ENCODE data around the gene AREG. TPM values are rescaled to one million over a fixed set of nuclear protein-coding genes. Genes with fewer than 3 reads are reported as not detected.

The AREG gene
- total RNA-seq, 1 experiment from 2014 or later, result 0.33 TPM

- DNase-seq (ENCODE audit: low spot score) (no peak), ATAC-seq (no peak)
- peaks cover 35% of the 10 kb centered on the region for H3K27me3 Mint-ChIP-seq (ENCODE audit: low read depth)
- TF ChIP-seq TP53 (CRISPR knock-in tag; IDR thresholded peaks at IDR 0.05) (no peak), ZMAT4 (CRISPR knock-in tag; IDR thresholded peaks at IDR 0.05) (no peak), PREB (CRISPR knock-in tag; IDR thresholded peaks at IDR 0.05; ENCODE audit: borderline replicate concordance) (no peak), FOXK1 (CRISPR knock-in tag; IDR thresholded peaks at IDR 0.05) (no peak), ERG (CRISPR knock-in tag; IDR thresholded peaks at IDR 0.05) (no peak), NR3C1 (CRISPR knock-in tag; conservative IDR thresholded peaks at IDR 0.05; ENCODE audit: low read depth) (no peak), STAT6 (CRISPR knock-in tag; conservative IDR thresholded peaks at IDR 0.05; ENCODE audit: low read depth) (no peak), CDX4 (CRISPR knock-in tag; IDR thresholded peaks at IDR 0.05; ENCODE audit: borderline replicate concordance) (no peak), TCF7 (CRISPR knock-in tag; IDR thresholded peaks at IDR 0.05; ENCODE audit: low read depth) (no peak), FOXP1 (CRISPR knock-in tag; IDR thresholded peaks at IDR 0.05; ENCODE audit: borderline replicate concordance) (no peak), MLX (CRISPR knock-in tag; IDR thresholded peaks at IDR 0.05) (no peak), AR (CRISPR knock-in tag; IDR thresholded peaks at IDR 0.05) (no peak), ZNF396 (CRISPR knock-in tag; IDR thresholded peaks at IDR 0.05; ENCODE audit: borderline replicate concordance) (no peak), E2F1 (CRISPR knock-in tag; IDR thresholded peaks at IDR 0.05) (no peak), SMAD3 (CRISPR knock-in tag; IDR thresholded peaks at IDR 0.05; ENCODE audit: borderline replicate concordance) (no peak)
- H3K9me3 Mint-ChIP-seq, result peaks cover 14% of the 10 kb centered on the region
- H3K36me3 Mint-ChIP-seq, result no peaks in the 10 kb centered on the region
- no peak overlapping the region for H3K27ac Mint-ChIP-seq
- ChIA-PET CTCF (no interaction called here), POLR2A (no interaction called here)
- 0 out of 2 replicates have a peak, but pooled peaks cover 6% of the 10 kb centered on the region for H3K4me1 Mint-ChIP-seq
- H3K4me3 Mint-ChIP-seq, result no peak overlapping the region
These were observed 3.2 kb upstream of the AREG start for GRCh38 chr4:74441744-74442143.

All from WTC11 (cell line).